GM23338 (cell line): Measurements from ENCODE around the gene CCZ1B.
"Not testable (repeated sequence)": the region's sequence is repeated elsewhere in the genome, so short reads cannot be mapped to it uniquely, and the experiment has no call there.

Source experiments
- EZH2phosphoT487 ChIP-seq: fragments of 200-600 bp; sonication (generic); IDR thresholded peaks from one replicate; pipeline ENCODE4 v1.8.1; 2018; ENCODE audit warnings: antibody characterized with exemption; ENCODE audit not compliant: unreplicated experiment
- NANOG ChIP-seq: IDR thresholded peaks from 2 replicates; pipeline ENCODE4 v1.6.1; 2016; ENCODE audit warnings: antibody characterized with exemption, borderline replicate concordance
- POLR2AphosphoS5 ChIP-seq: IDR thresholded peaks from 2 replicates; pipeline ENCODE4 v1.6.1; 2016; ENCODE audit warnings: antibody characterized with exemption, low read depth
- TF ChIP-seq, protein P1 (sequence below), 2 experiments: fragments of 200-600 bp in 1 of 2; sonication (generic) in 1 of 2; conservative IDR thresholded peaks; 2 replicates each; pipeline versions ENCODE4 v1.5.1 to v1.6.1; 2016 to 2017; ENCODE audit warnings: antibody characterized with exemption in 2 of 2, low read depth in 2 of 2, mild to moderate bottlenecking in 2 of 2, moderate library complexity in 1 of 2

DNA sequence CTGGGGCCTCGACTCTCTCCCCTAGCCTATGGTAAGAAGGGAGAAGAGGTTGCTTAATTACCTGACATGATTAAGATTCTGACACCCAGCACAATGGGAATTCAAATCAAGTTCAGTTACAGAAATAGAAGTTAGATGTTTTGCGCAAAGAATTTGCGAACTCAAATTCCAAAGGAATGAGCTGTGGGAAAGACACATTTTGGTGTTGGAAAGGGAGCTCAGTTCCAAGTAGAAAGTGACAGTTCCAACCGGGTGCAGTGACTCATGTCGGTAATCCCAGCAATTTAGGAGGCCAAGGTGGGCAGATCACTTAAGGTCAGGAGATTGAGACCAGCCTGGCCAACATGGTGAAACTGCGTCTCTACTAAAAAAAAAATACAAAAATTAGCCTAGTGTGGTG, 4.0 kb upstream of the CCZ1B start:
- TF ChIP-seq POLR2AphosphoS5, EZH2phosphoT487, NANOG: not testable (repeated sequence)
- TF ChIP-seq, protein P1, sequence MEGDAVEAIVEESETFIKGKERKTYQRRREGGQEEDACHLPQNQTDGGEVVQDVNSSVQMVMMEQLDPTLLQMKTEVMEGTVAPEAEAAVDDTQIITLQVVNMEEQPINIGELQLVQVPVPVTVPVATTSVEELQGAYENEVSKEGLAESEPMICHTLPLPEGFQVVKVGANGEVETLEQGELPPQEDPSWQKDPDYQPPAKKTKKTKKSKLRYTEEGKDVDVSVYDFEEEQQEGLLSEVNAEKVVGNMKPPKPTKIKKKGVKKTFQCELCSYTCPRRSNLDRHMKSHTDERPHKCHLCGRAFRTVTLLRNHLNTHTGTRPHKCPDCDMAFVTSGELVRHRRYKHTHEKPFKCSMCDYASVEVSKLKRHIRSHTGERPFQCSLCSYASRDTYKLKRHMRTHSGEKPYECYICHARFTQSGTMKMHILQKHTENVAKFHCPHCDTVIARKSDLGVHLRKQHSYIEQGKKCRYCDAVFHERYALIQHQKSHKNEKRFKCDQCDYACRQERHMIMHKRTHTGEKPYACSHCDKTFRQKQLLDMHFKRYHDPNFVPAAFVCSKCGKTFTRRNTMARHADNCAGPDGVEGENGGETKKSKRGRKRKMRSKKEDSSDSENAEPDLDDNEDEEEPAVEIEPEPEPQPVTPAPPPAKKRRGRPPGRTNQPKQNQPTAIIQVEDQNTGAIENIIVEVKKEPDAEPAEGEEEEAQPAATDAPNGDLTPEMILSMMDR (conservative IDR thresholded peaks at IDR 0.05; ENCODE audit: low read depth in 2 of 2), result not testable (repeated sequence)
